HCT116 (cell line): Measurements from ENCODE around the gene GSTO1. TPM values are rescaled to one million over a fixed set of nuclear protein-coding genes. Genes with fewer than 3 reads are reported as not detected.

Experiments used
- ATAC-seq: fragments of 200-7000 bp; cut with Tn5 transposase; 2 replicates; pipeline ENCODE4 v1.9.1; 2020; ENCODE audit warnings: mild to moderate bottlenecking, moderate library complexity
- BruUV-seq: library from RNA; stranded (reverse); fragments of 400-500 nt; replicated peaks from 2 replicates; lab custom pipeline; 2021; lab: Mats Ljungman, UMichigan
- CTCF ChIA-PET: fragments of 300-600 bp; sonication (Branson Sonifier 250); formaldehyde crosslinking; loops from one replicate; lab custom pipeline; 2021; ENCODE audit warnings: antibody characterized with exemption; lab: Charles Lee
- POLR2A ChIA-PET: fragments of 300-600, 350-600 bp; sonication (Branson Sonifier 250); formaldehyde crosslinking; loops from one replicate; lab custom pipeline; 2021; ENCODE audit warnings: antibody characterized with exemption; lab: Charles Lee
- RAD21 ChIA-PET, 2 experiments: fragments of 300-600 bp; sonication (Branson Sonifier 250); formaldehyde crosslinking; loops; one replicate each; lab custom pipeline; 2023; ENCODE audit warnings: low total read pairs in 2 of 2; ENCODE audit not compliant: uncharacterized antibody in 2 of 2, unreplicated experiment in 2 of 2, low non-redundant PET in 1 of 2; lab: Charles Lee
- DNase-seq: peaks from one replicate; pipeline ENCODE4 v3.0.0-alpha.2; 2010; ENCODE audit warnings: low read depth, low spot score
- H2AFZ ChIP-seq: fragments of 200-600 bp; shearing (Covaris generic), sonication (generic); 2 replicates; pipeline ENCODE4 v1.6.1; 2017; ENCODE audit warnings: low read depth, mixed run types, mixed read lengths, antibody characterized with exemption, low read length; ENCODE audit not compliant: poor library complexity, severe bottlenecking
- H3K27ac ChIP-seq: 2 replicates; pipeline ENCODE4 v1.5.1; 2012; ENCODE audit warnings: low read depth, low read length
- H3K27me3 ChIP-seq: fragments of 200-600 bp; sonication (generic); 2 replicates; pipeline ENCODE4 v1.6.1; 2016; ENCODE audit warnings: mixed run types, low read length, mixed read lengths; ENCODE audit not compliant: insufficient read depth
- H3K36me3 ChIP-seq, 2 experiments: fragments of 200-500 bp in 1 of 2; fragments of 200-600 bp in 1 of 2; sonication (Bioruptor generic) in 1 of 2; sonication (generic) in 1 of 2; 2 replicates each; pipeline versions ENCODE4 v1.5.1 to v1.6.1; 2014 to 2016; ENCODE audit warnings: low read length in 2 of 2, inconsistent platforms in 1 of 2, mixed read lengths in 1 of 2, mixed run types in 1 of 2; ENCODE audit not compliant: insufficient read depth in 2 of 2, control insufficient read depth in 1 of 2
- H3K4me1 ChIP-seq, 2 experiments: fragments of 200-600 bp in 1 of 2; sonication (generic) in 1 of 2; 2 replicates each; pipeline versions ENCODE4 v1.5.1 to v1.6.1; 2012 to 2017; ENCODE audit warnings: low read length in 2 of 2, inconsistent platforms in 1 of 2, mild to moderate bottlenecking in 1 of 2, mixed read lengths in 1 of 2, mixed run types in 1 of 2, moderate library complexity in 1 of 2; ENCODE audit not compliant: insufficient read depth in 2 of 2, control insufficient read depth in 1 of 2
- H3K4me2 ChIP-seq: fragments of 200-600 bp; sonication (generic); 2 replicates; pipeline ENCODE4 v1.6.1; 2017; ENCODE audit warnings: mixed run types, low read length, mixed read lengths
- H3K4me3 ChIP-seq, 2 experiments: fragments of 200-600 bp in 1 of 2; sonication (generic) in 1 of 2; replicated peaks in 1 of 2; 2 replicates each; pipeline ENCODE4 v1.5.1; 2011 to 2016; ENCODE audit warnings: low read length in 2 of 2, control low read depth in 1 of 2, low read depth in 1 of 2, mild to moderate bottlenecking in 1 of 2, mixed read lengths in 1 of 2, mixed run types in 1 of 2
- H3K79me2 ChIP-seq: fragments of 200-600 bp; sonication (generic); 2 replicates; pipeline ENCODE4 v1.6.1; 2017; ENCODE audit warnings: mild to moderate bottlenecking, mixed run types, low read length, moderate library complexity, mixed read lengths; ENCODE audit not compliant: insufficient read depth
- H3K9ac ChIP-seq: fragments of 200-600 bp; sonication (generic); 2 replicates; pipeline ENCODE4 v1.6.1; 2016; ENCODE audit warnings: low read length, mixed read lengths
- H3K9me2 ChIP-seq: fragments of 200-600 bp; sonication (generic), shearing (Covaris generic); 2 replicates; pipeline ENCODE4 v1.6.1; 2017; ENCODE audit warnings: mixed run types, mild to moderate bottlenecking, moderate library complexity; ENCODE audit not compliant: insufficient read depth
- H3K9me3 ChIP-seq, 2 experiments: fragments of 200-500 bp in 1 of 2; fragments of 200-600 bp in 1 of 2; sonication (Bioruptor generic) in 1 of 2; sonication (generic) in 1 of 2; 2 replicates each; pipeline ENCODE4 v1.6.1; 2014 to 2017; ENCODE audit warnings: low read length in 2 of 2, mixed read lengths in 2 of 2, inconsistent platforms in 1 of 2, low read depth in 1 of 2, mild to moderate bottlenecking in 1 of 2, mixed run types in 1 of 2, moderate library complexity in 1 of 2; ENCODE audit not compliant: control insufficient read depth in 1 of 2, insufficient read depth in 1 of 2
- H4K20me1 ChIP-seq: fragments of 200-600 bp; sonication (generic), shearing (Covaris generic); 2 replicates; pipeline ENCODE4 v1.6.1; 2017; ENCODE audit warnings: mixed run types, mild to moderate bottlenecking, moderate library complexity; ENCODE audit not compliant: insufficient read depth
- CBX3 ChIP-seq: IDR thresholded peaks from 2 replicates; pipeline ENCODE4 v1.6.1; 2012; ENCODE audit warnings: low read depth
- CEBPB ChIP-seq: IDR thresholded peaks from 2 replicates; pipeline ENCODE4 v1.6.1; 2012; ENCODE audit warnings: low read depth
- EGR1 ChIP-seq: IDR thresholded peaks from 2 replicates; pipeline ENCODE4 v1.6.1; 2012; ENCODE audit warnings: low read depth
- EZH2 ChIP-seq: fragments of 200-600 bp; sonication (generic); IDR thresholded peaks from 2 replicates; pipeline ENCODE4 v1.6.1; 2017; ENCODE audit warnings: antibody characterized with exemption, mixed run types
- EZH2phosphoT487 ChIP-seq: fragments of 200-600 bp; IDR thresholded peaks from 2 replicates; pipeline ENCODE4 v1.6.1; 2018; ENCODE audit warnings: antibody characterized with exemption, borderline replicate concordance
- POLR2A ChIP-seq: IDR thresholded peaks from 2 replicates; pipeline ENCODE4 v1.7.0; 2011; ENCODE audit warnings: borderline replicate concordance; ENCODE audit not compliant: insufficient read depth, insufficient read length; ENCODE audit errors: extremely low read depth
- POLR2AphosphoS5 ChIP-seq: IDR thresholded peaks from 2 replicates; pipeline ENCODE4 v1.6.1; 2011; ENCODE audit warnings: mild to moderate bottlenecking, low read depth, low read length, moderate library complexity
- RAD21 ChIP-seq: IDR thresholded peaks from 2 replicates; pipeline ENCODE4 v1.6.1; 2012; ENCODE audit warnings: low read depth, mild to moderate bottlenecking
- SIN3A ChIP-seq: IDR thresholded peaks from 2 replicates; pipeline ENCODE4 v1.6.1; 2012; ENCODE audit warnings: low read depth
- SP1 ChIP-seq: IDR thresholded peaks from 2 replicates; pipeline ENCODE4 v1.6.1; 2012; ENCODE audit warnings: low read depth
- YY1 ChIP-seq: IDR thresholded peaks from 2 replicates; pipeline ENCODE4 v1.6.1; 2011; ENCODE audit warnings: low read length, low read depth, moderate library complexity, mild to moderate bottlenecking; ENCODE audit not compliant: insufficient replicate concordance; ENCODE audit errors: extremely low read depth
- ZNF274 ChIP-seq: fragments of 200-500 bp; sonication (Bioruptor generic); IDR thresholded peaks from 2 replicates; pipeline ENCODE4 v1.6.1; 2014; ENCODE audit warnings: mild to moderate bottlenecking, low read depth, low read length, inconsistent platforms
- intact Hi-C: fragments of 100-400 bp; cut with micrococcal nuclease; formaldehyde crosslinking; loops from 2 replicates; pipeline ENCODE4 v1.10.0; 2022
- total RNA-seq: library from RNA; stranded (reverse); gene quantifications from one replicate; pipeline ENCODE4 v1.2.1, GENCODE V29; 2021; ENCODE audit not compliant: unreplicated experiment
- TF ChIP-seq, protein P1 (sequence below): IDR thresholded peaks from 2 replicates; pipeline ENCODE4 v1.6.1; 2012; ENCODE audit warnings: low read depth
- TF ChIP-seq, protein P2 (sequence below): IDR thresholded peaks from 2 replicates; pipeline ENCODE4 v1.6.1; 2012

Gene GSTO1
- total RNA-seq, 1 experiment from 2014 or later: 179 TPM

DNA sequence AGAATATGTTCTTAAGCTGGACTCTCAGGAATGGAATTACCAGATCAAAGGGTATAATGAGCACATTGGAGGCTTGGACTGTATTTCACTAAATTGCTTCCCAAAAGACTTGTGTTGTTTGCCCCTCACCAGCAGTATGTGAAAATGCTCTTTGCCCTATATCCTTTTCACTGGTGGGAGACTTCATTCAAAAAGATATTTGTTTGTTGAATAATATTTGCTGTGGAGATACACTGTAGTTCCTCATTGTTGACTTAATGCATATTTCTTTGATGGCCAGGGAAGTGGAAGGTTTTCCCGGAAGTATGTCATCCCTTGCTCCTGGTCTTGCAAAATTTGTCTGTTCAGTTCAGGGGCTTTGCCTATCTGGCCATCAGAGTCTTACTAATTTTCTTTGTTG lies 33.7 kb downstream of the GSTO1 start:
- ChIA-PET POLR2A (interaction anchor here (0.9 kb wide), 1 partner anchor 49 kb away, joined by 3 read pairs; no protein-coding TSS in a partner anchor), RAD21 (no interaction called here), CTCF (interaction anchor here (9.9 kb wide), 1 partner anchor 13 kb away, joined by 96 read pairs; no protein-coding TSS in a partner anchor)
- no TSS peak for BruUV-seq
- no peaks in the 10 kb centered on the region for H3K9me2 ChIP-seq
- H3K79me2 ChIP-seq: peaks cover 62% of the 10 kb centered on the region
- DNase-seq (no peak), ATAC-seq (no peak)
- H3K36me3 ChIP-seq: peaks cover 21 to 28% of the 10 kb centered on the region in 2 experiments
- no peak overlapping the region for H3K4me2 ChIP-seq
- no peaks in the 10 kb centered on the region for H3K27me3 ChIP-seq
- peaks cover 15% of the 10 kb centered on the region; the same call in 1 of the 2 replicates for H4K20me1 ChIP-seq
- H3K9ac ChIP-seq: no peak overlapping the region
- no peak for TF ChIP-seq CBX3
- no peak for TF ChIP-seq EGR1
- TF ChIP-seq EZH2phosphoT487: no peak
- TF ChIP-seq, protein P1, sequence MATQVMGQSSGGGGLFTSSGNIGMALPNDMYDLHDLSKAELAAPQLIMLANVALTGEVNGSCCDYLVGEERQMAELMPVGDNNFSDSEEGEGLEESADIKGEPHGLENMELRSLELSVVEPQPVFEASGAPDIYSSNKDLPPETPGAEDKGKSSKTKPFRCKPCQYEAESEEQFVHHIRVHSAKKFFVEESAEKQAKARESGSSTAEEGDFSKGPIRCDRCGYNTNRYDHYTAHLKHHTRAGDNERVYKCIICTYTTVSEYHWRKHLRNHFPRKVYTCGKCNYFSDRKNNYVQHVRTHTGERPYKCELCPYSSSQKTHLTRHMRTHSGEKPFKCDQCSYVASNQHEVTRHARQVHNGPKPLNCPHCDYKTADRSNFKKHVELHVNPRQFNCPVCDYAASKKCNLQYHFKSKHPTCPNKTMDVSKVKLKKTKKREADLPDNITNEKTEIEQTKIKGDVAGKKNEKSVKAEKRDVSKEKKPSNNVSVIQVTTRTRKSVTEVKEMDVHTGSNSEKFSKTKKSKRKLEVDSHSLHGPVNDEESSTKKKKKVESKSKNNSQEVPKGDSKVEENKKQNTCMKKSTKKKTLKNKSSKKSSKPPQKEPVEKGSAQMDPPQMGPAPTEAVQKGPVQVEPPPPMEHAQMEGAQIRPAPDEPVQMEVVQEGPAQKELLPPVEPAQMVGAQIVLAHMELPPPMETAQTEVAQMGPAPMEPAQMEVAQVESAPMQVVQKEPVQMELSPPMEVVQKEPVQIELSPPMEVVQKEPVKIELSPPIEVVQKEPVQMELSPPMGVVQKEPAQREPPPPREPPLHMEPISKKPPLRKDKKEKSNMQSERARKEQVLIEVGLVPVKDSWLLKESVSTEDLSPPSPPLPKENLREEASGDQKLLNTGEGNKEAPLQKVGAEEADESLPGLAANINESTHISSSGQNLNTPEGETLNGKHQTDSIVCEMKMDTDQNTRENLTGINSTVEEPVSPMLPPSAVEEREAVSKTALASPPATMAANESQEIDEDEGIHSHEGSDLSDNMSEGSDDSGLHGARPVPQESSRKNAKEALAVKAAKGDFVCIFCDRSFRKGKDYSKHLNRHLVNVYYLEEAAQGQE: no peak
- no peak for TF ChIP-seq POLR2A
- no peak for TF ChIP-seq SIN3A
- TF ChIP-seq SP1: no peak
- TF ChIP-seq EZH2: no peak
- TF ChIP-seq, protein P2, sequence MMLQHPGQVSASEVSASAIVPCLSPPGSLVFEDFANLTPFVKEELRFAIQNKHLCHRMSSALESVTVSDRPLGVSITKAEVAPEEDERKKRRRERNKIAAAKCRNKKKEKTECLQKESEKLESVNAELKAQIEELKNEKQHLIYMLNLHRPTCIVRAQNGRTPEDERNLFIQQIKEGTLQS: no peak
- TF ChIP-seq YY1: no peak
- TF ChIP-seq ZNF274: no peak
- TF ChIP-seq CEBPB: no peak
- TF ChIP-seq POLR2AphosphoS5: no peak
- TF ChIP-seq RAD21: no peak
- peaks cover 3 to 5% of the 10 kb centered on the region in 2 experiments; a peak in 3 of 4 replicates for H3K4me1 ChIP-seq
- H3K27ac ChIP-seq: no peak overlapping the region
- no peak overlapping the region for H2AFZ ChIP-seq
- intact Hi-C loops: no loop called here
- H3K9me3 ChIP-seq: no peaks in the 10 kb centered on the region
- no peak overlapping the region for H3K4me3 ChIP-seq
